IMR-90 (cell line): ENCODE results near the gene RASSF3. TPM values are rescaled to one million over a fixed set of nuclear protein-coding genes. Genes with fewer than 3 reads are reported as not detected.
A peak's percentile ranks its signal among the peaks of the same experiment; 100 is the strongest.

Experiments
- ATAC-seq: fragments of 200-7000 bp; cut with Tn5 transposase; 2 replicates; pipeline ENCODE4 v1.9.1; 2020; ENCODE audit warnings: low read depth, mild to moderate bottlenecking, moderate library complexity
- BruUV-seq: library from RNA; stranded (reverse); fragments of 400-500 nt; replicated peaks from 2 replicates; lab custom pipeline; 2021; lab: Mats Ljungman, UMichigan
- CTCF ChIA-PET: fragments of 300-600 bp; formaldehyde crosslinking; extraction: SDS; loops from one replicate; lab custom pipeline; 2021; ENCODE audit warnings: antibody characterized with exemption; lab: Yijun Ruan, JAX
- POLR2A ChIA-PET: fragments of 300-600 bp; sonication (Branson Sonifier 250); formaldehyde crosslinking; loops from one replicate; lab custom pipeline; 2022; ENCODE audit warnings: antibody characterized with exemption; ENCODE audit not compliant: unreplicated experiment; lab: Charles Lee
- DNase-seq: peaks from one replicate; pipeline ENCODE4 v3.0.0; 2013
- H2AFZ ChIP-seq: replicated peaks from 2 replicates; pipeline ENCODE3; 2013; ENCODE audit warnings: low read length, mild to moderate bottlenecking; ENCODE audit not compliant: poor library complexity
- H2AK5ac ChIP-seq: 2 replicates; pipeline ENCODE4 v1.6.1; 2013; ENCODE audit warnings: low read depth, low read length, inconsistent platforms
- H2AK9ac ChIP-seq: replicated peaks from 2 replicates; pipeline ENCODE3; 2013; ENCODE audit warnings: mild to moderate bottlenecking, low read depth, low read length, moderate library complexity; ENCODE audit not compliant: poor library complexity
- H2BK120ac ChIP-seq: 2 replicates; pipeline ENCODE4 v1.6.1; 2013; ENCODE audit warnings: low read depth, low read length, inconsistent platforms
- H2BK15ac ChIP-seq: 3 replicates; pipeline ENCODE4 v1.6.1; 2013; ENCODE audit warnings: low read depth, low read length, inconsistent platforms
- H2BK20ac ChIP-seq: 2 replicates; pipeline ENCODE4 v1.6.1; 2013; ENCODE audit warnings: low read depth, mild to moderate bottlenecking, inconsistent platforms, low read length, moderate library complexity
- H2BK5ac ChIP-seq: 2 replicates; pipeline ENCODE4 v1.6.1; 2013; ENCODE audit warnings: mild to moderate bottlenecking, low read depth, low read length, inconsistent platforms; ENCODE audit not compliant: poor library complexity, severe bottlenecking
- H3K14ac ChIP-seq: replicated peaks from 2 replicates; pipeline ENCODE4 v1.6.1; 2013; ENCODE audit warnings: low read depth, low read length, inconsistent platforms
- H3K18ac ChIP-seq: 2 replicates; pipeline ENCODE4 v1.6.1; 2013; ENCODE audit warnings: low read depth, low read length, control low read depth
- H3K23ac ChIP-seq: 2 replicates; pipeline ENCODE4 v1.6.1; 2013; ENCODE audit warnings: low read depth, low read length, inconsistent platforms
- H3K27ac ChIP-seq: 2 replicates; pipeline ENCODE4 v1.5.1; 2013; ENCODE audit warnings: mild to moderate bottlenecking, control low read depth, low read length; ENCODE audit not compliant: insufficient read depth
- H3K27me3 ChIP-seq: 2 replicates; pipeline ENCODE4 v1.6.1; 2013; ENCODE audit warnings: low read length; ENCODE audit not compliant: control insufficient read depth, insufficient read depth
- H3K36me3 ChIP-seq: 2 replicates; pipeline ENCODE4 v1.6.1; 2013; ENCODE audit warnings: low read length, mixed read lengths; ENCODE audit not compliant: control insufficient read depth, insufficient read depth
- H3K4ac ChIP-seq: 2 replicates; pipeline ENCODE4 v1.6.1; 2013; ENCODE audit warnings: low read depth, low read length, inconsistent platforms
- H3K4me1 ChIP-seq: 2 replicates; pipeline ENCODE4 v1.6.1; 2013; ENCODE audit warnings: low read length, mixed read lengths; ENCODE audit not compliant: control insufficient read depth, insufficient read depth
- H3K4me2 ChIP-seq: 2 replicates; pipeline ENCODE4 v1.6.1; 2013; ENCODE audit warnings: low read depth, mild to moderate bottlenecking, control low read depth, low read length, moderate library complexity
- H3K4me3 ChIP-seq: 2 replicates; pipeline ENCODE4 v1.5.1; 2013; ENCODE audit warnings: low read depth, mild to moderate bottlenecking, control low read depth, low read length, moderate library complexity; ENCODE audit not compliant: insufficient read depth
- H3K56ac ChIP-seq: 2 replicates; pipeline ENCODE4 v1.6.1; 2013; ENCODE audit warnings: low read length, inconsistent platforms; ENCODE audit not compliant: insufficient read depth; ENCODE audit errors: extremely low read depth
- H3K79me1 ChIP-seq, 2 experiments: 2 replicates each; pipeline ENCODE4 v1.6.1; 2013; ENCODE audit warnings: low read length in 2 of 2, inconsistent platforms in 1 of 2, low read depth in 1 of 2
- H3K9ac ChIP-seq: 2 replicates; pipeline ENCODE4 v1.6.1; 2013; ENCODE audit warnings: low read depth, low read length, control low read depth
- H3K9me1 ChIP-seq: 2 replicates; pipeline ENCODE4 v1.6.1; 2013; ENCODE audit warnings: low read length, inconsistent platforms; ENCODE audit not compliant: insufficient read depth
- H3K9me3 ChIP-seq: 2 replicates; pipeline ENCODE4 v1.6.1; 2013; ENCODE audit warnings: low read length; ENCODE audit not compliant: control insufficient read depth, insufficient read depth
- H4K20me1 ChIP-seq: 2 replicates; pipeline ENCODE4 v1.6.1; 2013; ENCODE audit warnings: low read length, inconsistent platforms; ENCODE audit not compliant: insufficient read depth
- H4K5ac ChIP-seq: 2 replicates; pipeline ENCODE4 v1.6.1; 2013; ENCODE audit warnings: mild to moderate bottlenecking, low read depth, low read length, control low read depth
- H4K8ac ChIP-seq, 2 experiments: 2 replicates each; pipeline ENCODE4 v1.6.1; 2013; ENCODE audit warnings: low read depth in 2 of 2, low read length in 2 of 2, control low read depth in 1 of 2, inconsistent platforms in 1 of 2
- H4K91ac ChIP-seq: 2 replicates; pipeline ENCODE4 v1.6.1; 2013; ENCODE audit warnings: low read depth, low read length, inconsistent platforms; ENCODE audit not compliant: insufficient read depth
- CEBPB ChIP-seq: IDR thresholded peaks from 2 replicates; pipeline ENCODE4 v1.6.1; 2012; ENCODE audit warnings: low read depth, low read length, improper control_type of control experiment
- CHD1 ChIP-seq: IDR thresholded peaks from 2 replicates; pipeline ENCODE4 v1.6.1; 2012; ENCODE audit warnings: low read depth, low read length, improper control_type of control experiment
- FOS ChIP-seq: fragments of 150-350 bp; IDR thresholded peaks from 2 replicates; pipeline ENCODE4 v1.6.1; 2016; ENCODE audit warnings: low read depth, low read length
- MAFK ChIP-seq: IDR thresholded peaks from 2 replicates; pipeline ENCODE4 v1.6.1; 2012; ENCODE audit warnings: low read depth, low read length, improper control_type of control experiment
- MAZ ChIP-seq: IDR thresholded peaks from 2 replicates; pipeline ENCODE4 v1.6.1; 2012; ENCODE audit warnings: low read depth, mild to moderate bottlenecking, low read length, improper control_type of control experiment, moderate library complexity, borderline replicate concordance
- MXI1 ChIP-seq: IDR thresholded peaks from 2 replicates; pipeline ENCODE4 v1.6.1; 2012; ENCODE audit warnings: low read depth, mild to moderate bottlenecking, low read length, moderate library complexity, borderline replicate concordance
- NFE2L2 ChIP-seq: fragments of 150-350 bp; IDR thresholded peaks from 2 replicates; pipeline ENCODE4 v1.6.1; 2016; ENCODE audit warnings: low read depth, mild to moderate bottlenecking, low read length
- POLR2A ChIP-seq: IDR thresholded peaks from 2 replicates; pipeline ENCODE4 v1.6.1; 2012; ENCODE audit warnings: mild to moderate bottlenecking, low read depth, low read length
- WGBS, 2 experiments: methylation state at CpG; one replicate each; pipeline versions ENCODE4 v1.1.5 to v1.1.7; 2013; ENCODE audit warnings: missing lambda C conversion rate in 2 of 2; ENCODE audit not compliant: insufficient read length in 1 of 2; ENCODE audit errors: extremely low coverage in 2 of 2; 5-methylcytosine and 5-hydroxymethylcytosine counted together
- dilution Hi-C: fragments of 300-500 bp; cut with HindIII; formaldehyde crosslinking; loops from one replicate; pipeline ENCODE4 v1.14.3; 2018; ENCODE audit warnings: low sequenced_read_pairs; ENCODE audit not compliant: unreplicated experiment
- in situ Hi-C: fragments of 300-500 bp; cut with MboI; formaldehyde crosslinking; loops from 3 replicates; pipeline ENCODE4 v1.14.3; 2019; ENCODE audit warnings: low sequenced_read_pairs, inconsistent platforms, mixed read lengths
- intact Hi-C: fragments of 100-400 bp; cut with micrococcal nuclease; formaldehyde crosslinking; loops from 2 replicates; pipeline ENCODE4 v1.10.0; 2022
- polyA plus RNA-seq, 3 experiments: library from polyadenylated mRNA; depleted of rRNA; stranded (reverse); fragments of >200 nt; gene quantifications; 2 replicates each; pipeline ENCODE4 v1.2.3, GENCODE V29; 2012; ENCODE audit warnings: low replicate concordance in 1 of 3
- total RNA-seq: library from RNA; depleted of rRNA; stranded (reverse); fragments of >200 nt; gene quantifications from 2 replicates; pipeline ENCODE4 v1.2.3, GENCODE V29; 2012
- TF ChIP-seq, protein P1 (sequence below): fragments of 150-350 bp; IDR thresholded peaks from 2 replicates; pipeline ENCODE4 v1.6.1; 2016; ENCODE audit warnings: low read depth, mild to moderate bottlenecking, low read length, moderate library complexity, borderline replicate concordance

The RASSF3 gene
- total and polyA plus RNA-seq, 2 of the 4 experiments (the other 2 are of a cell fraction): 18.7 to 39.3 TPM

GRCh38 chr12:64665514-64665913 lies 55.2 kb downstream of the RASSF3 start:
- dilution Hi-C loops: no loop called here
- no peak overlapping the region for H2AFZ ChIP-seq
- H3K23ac ChIP-seq: no peak overlapping the region

More at GRCh38 chr12:64665514-64665913, 55.2 kb downstream of the RASSF3 start:
- no peaks in the 10 kb centered on the region for H3K27me3 ChIP-seq
- H3K9me3 ChIP-seq: no peaks in the 10 kb centered on the region
- peak overlapping the region; percentile 22 for H2AK9ac ChIP-seq
- H3K4me1 ChIP-seq: peaks cover 17% of the 10 kb centered on the region
- no peak overlapping the region for H4K91ac ChIP-seq
- H3K79me1 ChIP-seq: peaks cover 29 to 84% of the 10 kb centered on the region in 2 experiments
- POLR2A ChIA-PET: no interaction called here
- H4K5ac ChIP-seq: no peak overlapping the region; the same call in 1 of the 2 replicates
- peak overlapping the region; percentile 30; the same call in 1 of the 2 replicates for H3K4ac ChIP-seq
- in situ Hi-C loops: no loop called here
- H3K14ac ChIP-seq: peak overlapping the region; percentile 12
- no peak overlapping the region for H2BK15ac ChIP-seq
- peak overlapping the region; percentile 48 for H3K4me2 ChIP-seq
- H3K27ac ChIP-seq: peak overlapping the region; percentile 5; the same call in 1 of the 2 replicates
- no peak for DNase-seq
- H2BK120ac ChIP-seq: peak overlapping the region; percentile 9; the same call in 1 of the 2 replicates
- H3K9ac ChIP-seq: no peak overlapping the region; the same call in 1 of the 2 replicates
- intact Hi-C loops: loop anchor here (5.0 kb wide), 1 partner anchor 53 kb away; the partner anchor contains the start of gene RASSF3
- peak overlapping the region; percentile 3 for H3K18ac ChIP-seq
- BruUV-seq: no TSS peak
- TF ChIP-seq, protein P1, sequence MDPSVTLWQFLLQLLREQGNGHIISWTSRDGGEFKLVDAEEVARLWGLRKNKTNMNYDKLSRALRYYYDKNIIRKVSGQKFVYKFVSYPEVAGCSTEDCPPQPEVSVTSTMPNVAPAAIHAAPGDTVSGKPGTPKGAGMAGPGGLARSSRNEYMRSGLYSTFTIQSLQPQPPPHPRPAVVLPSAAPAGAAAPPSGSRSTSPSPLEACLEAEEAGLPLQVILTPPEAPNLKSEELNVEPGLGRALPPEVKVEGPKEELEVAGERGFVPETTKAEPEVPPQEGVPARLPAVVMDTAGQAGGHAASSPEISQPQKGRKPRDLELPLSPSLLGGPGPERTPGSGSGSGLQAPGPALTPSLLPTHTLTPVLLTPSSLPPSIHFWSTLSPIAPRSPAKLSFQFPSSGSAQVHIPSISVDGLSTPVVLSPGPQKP: no peak
- TF ChIP-seq CHD1: no peak
- no peak for TF ChIP-seq MAZ
- TF ChIP-seq POLR2A: no peak
- no peak for TF ChIP-seq MXI1
- TF ChIP-seq MAFK: no peak
- TF ChIP-seq FOS: no peak
- no peak for TF ChIP-seq NFE2L2
- TF ChIP-seq CEBPB: no peak
- no peaks in the 10 kb centered on the region for H3K36me3 ChIP-seq
- CTCF ChIA-PET: no interaction called here
- ATAC-seq: no peak; the same call in 1 of the 2 replicates
- H3K4me3 ChIP-seq: no peak overlapping the region
- peak overlapping the region; percentile 41; the same call in 1 of the 2 replicates for H2AK5ac ChIP-seq
- WGBS, 2 experiments: no CpG with 5 or more reads among the region's 4 CpGs
- H2BK5ac ChIP-seq: peak overlapping the region; percentile 1
- H3K56ac ChIP-seq: no peak overlapping the region
- H4K8ac ChIP-seq: no peak overlapping the region
- H2BK20ac ChIP-seq: peak overlapping the region; percentile 13; the same call in 1 of the 2 replicates
- peaks cover 24% of the 10 kb centered on the region for H3K9me1 ChIP-seq
- H4K20me1 ChIP-seq: peaks cover 58% of the 10 kb centered on the region
